ENCODE measurements around the gene BRD2. TPM values are rescaled to one million over a fixed set of nuclear protein-coding genes. Genes with fewer than 3 reads are reported as not detected.

BRD2 gene
- total RNA-seq, 3 donors from 2014 or later, result 133 to 195 (median 168) TPM

GRCh38 chr6:32971242-32971580 lies 2.8 kb downstream of the BRD2 start:
- TF ChIP-seq CTCF (IDR thresholded peaks at IDR 0.05), result no peak
- Histone ChIP-seq H3K4me1 (ENCODE audit: low read depth) (peaks cover 29% of the 10 kb centered on the region), H3K36me3 (ENCODE audit: low read depth) (peaks cover 10% of the 10 kb centered on the region), H3K9me3 (no peaks in the 10 kb centered on the region), H3K4me3 (peak overlapping the region; percentile 33)
- DNase-seq, result no peak
- intact Hi-C loops (cut with DNase I, micrococcal nuclease), result no loop called here
- ATAC-seq, result no peak

GRCh38 chr6:32971581-32972352 lies 3.4 kb downstream of the BRD2 start:
- intact Hi-C loops (cut with DNase I, micrococcal nuclease), result no loop called here
- DNase-seq, result peak; percentile 99 to 100 (median 100)
- Histone ChIP-seq H3K4me1 (ENCODE audit: low read depth) (peaks cover 29% of the 10 kb centered on the region), H3K36me3 (ENCODE audit: low read depth) (peaks cover 16% of the 10 kb centered on the region), H3K9me3 (no peaks in the 10 kb centered on the region), H3K4me3 (peak overlapping the region; percentile 86)
- ATAC-seq, result peak; percentile 61
- TF ChIP-seq CTCF (IDR thresholded peaks at IDR 0.05), result no peak

- H3K9me3 ChIP-seq, result no peaks in the 10 kb centered on the region
- H3K4me1 ChIP-seq (ENCODE audit: low read depth), result peaks cover 30% of the 10 kb centered on the region
- DNase-seq, result peak in 1 of 3 donors; percentile 79
- H3K4me3 ChIP-seq, result peak overlapping the region; percentile 86
- H3K36me3 ChIP-seq (ENCODE audit: low read depth), result peaks cover 16% of the 10 kb centered on the region
- intact Hi-C loops (cut with DNase I, micrococcal nuclease), result no loop called here
- TF ChIP-seq CTCF (IDR thresholded peaks at IDR 0.05), result no peak
- ATAC-seq, result peak; percentile 1
Observed at GRCh38 chr6:32972353-32973143, 4.2 kb downstream of the BRD2 start.

DNA sequence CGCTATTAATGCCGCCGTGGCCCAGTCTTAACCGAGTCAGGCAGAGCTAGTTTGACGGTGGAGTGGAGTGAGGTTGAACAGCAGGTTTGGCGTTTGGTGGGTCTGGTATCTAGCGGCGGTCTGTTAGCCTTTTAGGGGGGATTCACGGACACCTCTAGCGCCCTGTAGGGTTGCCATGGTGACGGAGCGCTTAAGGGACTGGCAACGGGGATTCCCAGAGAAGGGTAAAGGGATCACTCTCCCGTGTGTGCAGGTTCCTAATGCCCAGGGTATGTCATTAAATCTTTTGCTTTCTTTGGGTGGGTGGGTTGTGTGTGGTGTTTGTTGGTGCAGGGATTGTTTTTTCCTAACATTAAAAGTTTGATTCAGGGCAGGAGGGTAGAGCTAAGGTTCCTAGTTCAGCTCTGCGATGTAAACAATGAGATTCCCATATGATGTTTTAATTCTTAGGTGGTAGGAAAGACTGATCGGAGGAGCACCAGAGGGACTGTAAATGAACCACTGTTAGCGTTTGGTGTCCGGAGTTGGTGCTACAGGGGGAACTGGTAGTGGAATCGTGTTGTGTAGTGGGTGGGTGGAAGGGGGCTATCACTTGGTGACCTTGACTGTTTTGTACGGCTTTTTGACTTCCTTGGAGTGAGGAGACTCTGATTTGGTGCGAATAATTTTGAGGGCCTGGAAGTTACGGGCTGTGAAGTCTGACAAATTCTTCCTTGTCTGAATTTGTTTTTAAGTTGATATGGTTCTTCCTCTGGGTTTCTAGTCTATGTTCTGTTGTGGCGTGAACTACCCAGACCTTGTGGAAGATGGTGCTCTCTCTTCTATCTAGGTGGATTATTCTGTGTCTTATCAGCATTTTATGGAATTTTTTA lies 5.0 kb downstream of the BRD2 start:
- H3K4me1 ChIP-seq (ENCODE audit: low read depth), result peaks cover 37% of the 10 kb centered on the region
- peak overlapping the region; percentile 86 for H3K4me3 ChIP-seq
- no peaks in the 10 kb centered on the region for H3K9me3 ChIP-seq
- intact Hi-C loops (cut with DNase I, micrococcal nuclease), result no loop called here
- DNase-seq (peak in 2 of 3 donors; percentile 61 to 72), ATAC-seq (no peak)
- peaks cover 16% of the 10 kb centered on the region for H3K36me3 ChIP-seq (ENCODE audit: low read depth)
- TF ChIP-seq CTCF (IDR thresholded peaks at IDR 0.05), result no peak

- intact Hi-C loops (cut with DNase I, micrococcal nuclease), result no loop called here
- no peak for ATAC-seq
- H3K36me3 ChIP-seq (ENCODE audit: low read depth), result peaks cover 16% of the 10 kb centered on the region
- TF ChIP-seq CTCF (IDR thresholded peaks at IDR 0.05), result no peak
- peak overlapping the region; percentile 86 for H3K4me3 ChIP-seq
- DNase-seq, result no peak
- no peaks in the 10 kb centered on the region for H3K9me3 ChIP-seq
- peaks cover 43% of the 10 kb centered on the region for H3K4me1 ChIP-seq (ENCODE audit: low read depth)
Observed at GRCh38 chr6:32974016-32974333, 5.6 kb downstream of the BRD2 start.

Measured in mucosa of descending colon (tissue), 3 donors.